Cardiac fibroblast (primary cell): ENCODE data around the gene CACNA1S.

Experiments used
- DNase-seq, 2 donors: peaks; one replicate each; pipeline versions ENCODE4 v3.0.0 to v3.0.0-alpha.2; 2010; ENCODE audit warnings: low read depth in 2 of 2
- H3K4me3 ChIP-seq, 2 donors: replicated peaks in 1 of 2; 1 replicate in 1 of 2; 2 replicates in 1 of 2; pipeline ENCODE4 v1.5.1; 2011; ENCODE audit warnings: low read depth in 2 of 2, low read length in 2 of 2, mild to moderate bottlenecking in 2 of 2, moderate library complexity in 1 of 2
- TF ChIP-seq, protein P1 (sequence below): IDR thresholded peaks from one replicate; pipeline ENCODE4 v1.5.1; 2011; ENCODE audit warnings: low read depth, mild to moderate bottlenecking, low read length, inconsistent platforms

Gene CACNA1S

DNA sequence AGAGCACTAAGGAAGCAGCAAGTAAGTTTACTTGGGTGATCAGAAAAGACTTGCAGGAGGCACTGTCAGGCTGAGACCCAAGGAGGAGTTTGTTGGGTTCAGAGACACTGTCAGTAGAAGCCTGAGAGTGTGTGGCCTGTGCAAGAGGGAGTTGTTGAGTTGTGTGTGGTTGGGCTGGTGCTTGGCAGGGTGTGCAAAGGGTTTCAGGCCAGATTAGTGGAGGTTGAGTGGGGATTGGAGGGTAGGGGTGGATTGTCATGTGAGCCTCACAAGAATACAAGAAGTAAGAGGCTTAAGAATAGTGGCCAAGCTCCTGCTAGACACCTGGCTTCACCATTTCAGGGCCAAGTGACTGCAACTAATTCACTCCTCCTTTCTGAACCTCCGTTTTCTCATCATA, 79.8 kb downstream of the CACNA1S start:
- no peak for DNase-seq
- TF ChIP-seq, protein P1, sequence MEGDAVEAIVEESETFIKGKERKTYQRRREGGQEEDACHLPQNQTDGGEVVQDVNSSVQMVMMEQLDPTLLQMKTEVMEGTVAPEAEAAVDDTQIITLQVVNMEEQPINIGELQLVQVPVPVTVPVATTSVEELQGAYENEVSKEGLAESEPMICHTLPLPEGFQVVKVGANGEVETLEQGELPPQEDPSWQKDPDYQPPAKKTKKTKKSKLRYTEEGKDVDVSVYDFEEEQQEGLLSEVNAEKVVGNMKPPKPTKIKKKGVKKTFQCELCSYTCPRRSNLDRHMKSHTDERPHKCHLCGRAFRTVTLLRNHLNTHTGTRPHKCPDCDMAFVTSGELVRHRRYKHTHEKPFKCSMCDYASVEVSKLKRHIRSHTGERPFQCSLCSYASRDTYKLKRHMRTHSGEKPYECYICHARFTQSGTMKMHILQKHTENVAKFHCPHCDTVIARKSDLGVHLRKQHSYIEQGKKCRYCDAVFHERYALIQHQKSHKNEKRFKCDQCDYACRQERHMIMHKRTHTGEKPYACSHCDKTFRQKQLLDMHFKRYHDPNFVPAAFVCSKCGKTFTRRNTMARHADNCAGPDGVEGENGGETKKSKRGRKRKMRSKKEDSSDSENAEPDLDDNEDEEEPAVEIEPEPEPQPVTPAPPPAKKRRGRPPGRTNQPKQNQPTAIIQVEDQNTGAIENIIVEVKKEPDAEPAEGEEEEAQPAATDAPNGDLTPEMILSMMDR: no peak
- no peak overlapping the region for H3K4me3 ChIP-seq

DNA sequence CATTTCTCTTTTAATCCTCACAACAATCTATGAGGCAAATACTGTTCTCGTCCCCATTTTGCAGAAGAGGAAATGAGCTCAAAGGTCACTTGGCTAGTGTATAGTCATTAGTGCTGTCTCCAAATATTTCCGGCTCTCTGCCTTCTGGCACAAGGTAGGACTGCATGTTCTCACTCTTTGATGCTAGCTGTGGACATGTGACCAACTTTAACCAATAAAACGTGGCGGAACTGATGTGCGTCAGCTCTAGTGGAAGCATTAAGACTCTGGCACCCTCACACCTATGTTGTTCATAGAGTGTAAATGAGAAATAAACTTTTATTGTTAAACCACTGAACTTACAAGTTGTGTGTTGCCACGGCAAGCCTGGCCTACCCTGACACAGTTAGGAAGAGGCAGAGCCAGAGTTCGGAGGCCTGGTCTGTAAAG, 83.8 kb downstream of the CACNA1S start:
- TF ChIP-seq, protein P1: no peak

GRCh38 chr1:201026836-201027235, 85.4 kb downstream of the CACNA1S start:
- TF ChIP-seq, protein P1: no peak
- no peak overlapping the region for H3K4me3 ChIP-seq
- DNase-seq: no peak

More for the DNA sequence above, 83.8 kb downstream of the CACNA1S start:
- peak; percentile 45 to 69 for DNase-seq
- no peak overlapping the region for H3K4me3 ChIP-seq

DNA sequence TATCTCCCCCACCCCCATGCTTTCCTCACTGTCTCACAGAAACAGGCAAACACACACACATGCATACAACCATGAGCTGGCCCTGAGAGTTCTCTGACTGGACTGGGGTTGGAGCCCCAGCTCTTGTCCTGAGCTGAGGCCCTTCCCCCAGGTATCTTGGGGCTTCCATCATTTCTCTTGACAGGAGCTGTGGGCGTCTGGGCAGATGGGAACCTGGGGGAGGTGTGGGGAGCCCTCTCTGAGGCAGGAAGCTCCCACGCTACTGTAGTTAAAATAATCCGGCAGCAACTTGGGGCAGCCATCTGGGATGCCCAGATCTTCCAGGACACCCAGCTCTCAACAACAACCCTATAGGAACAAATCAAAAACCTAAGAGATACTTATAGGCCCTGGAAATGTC, 86.0 kb downstream of the CACNA1S start:
- TF ChIP-seq, protein P1: no peak
- DNase-seq: no peak
- H3K4me3 ChIP-seq: no peak overlapping the region

DNA sequence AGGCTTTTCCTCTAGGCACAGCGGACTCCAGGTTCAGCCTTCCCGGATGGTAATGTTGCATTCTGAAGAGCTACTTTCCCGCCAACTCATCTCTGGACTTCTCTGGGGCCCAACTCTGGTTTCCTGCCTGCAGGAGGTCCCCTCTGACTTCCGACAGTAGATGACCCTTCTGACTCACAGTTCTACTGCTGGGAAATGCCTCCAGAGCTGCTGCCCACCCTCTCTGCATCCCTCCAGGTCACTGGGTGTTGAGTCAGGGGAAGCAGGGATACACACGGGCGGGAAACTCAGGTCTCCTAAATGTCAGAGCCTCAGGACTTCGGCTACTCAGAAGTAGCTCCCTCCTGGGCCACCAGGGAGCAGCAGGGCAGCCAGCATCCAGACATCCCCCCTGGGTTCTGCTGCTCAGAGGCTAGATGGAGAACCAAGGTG, 86.6 kb downstream of the CACNA1S start:
- TF ChIP-seq, protein P1: peak; percentile 51

DNA sequence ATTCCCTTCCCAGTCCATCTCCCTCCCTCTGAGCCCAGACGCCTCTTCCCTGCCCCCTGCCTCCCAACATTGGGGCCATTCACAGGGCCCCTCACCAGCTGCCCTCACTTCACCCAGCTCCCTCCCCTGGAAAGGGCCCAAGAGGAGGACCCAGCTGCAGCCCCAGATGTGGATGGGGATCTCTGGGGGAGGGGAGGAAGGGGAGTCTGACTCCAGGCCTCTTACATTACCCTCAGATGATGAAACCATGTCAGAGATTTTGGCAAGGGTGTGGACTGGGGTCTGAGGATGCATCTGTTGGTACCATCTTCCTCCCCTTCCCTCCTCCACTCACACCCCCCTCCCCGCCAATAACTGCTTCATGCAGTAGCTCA, 87.6 kb downstream of the CACNA1S start:
- DNase-seq: no peak
- TF ChIP-seq, protein P1: no peak

More for the DNA sequence above, 86.6 kb downstream of the CACNA1S start:
- H3K4me3 ChIP-seq: no peak overlapping the region
- peak; percentile 42 to 51 for DNase-seq

GRCh38 chr1:201023920-201024624, 88.2 kb downstream of the CACNA1S start:
- no peak for DNase-seq
- H3K4me3 ChIP-seq: no peak overlapping the region
- TF ChIP-seq, protein P1: no peak

More for the DNA sequence above, 87.6 kb downstream of the CACNA1S start:
- H3K4me3 ChIP-seq: no peak overlapping the region
